AG08395 (cell line): ENCODE data around the gene TREX2.

Experiments
- DNase-seq: peaks from one replicate; pipeline ENCODE4 v3.0.0; 2012; ENCODE audit warnings: mixed read lengths, low spot score

Gene TREX2

DNA sequence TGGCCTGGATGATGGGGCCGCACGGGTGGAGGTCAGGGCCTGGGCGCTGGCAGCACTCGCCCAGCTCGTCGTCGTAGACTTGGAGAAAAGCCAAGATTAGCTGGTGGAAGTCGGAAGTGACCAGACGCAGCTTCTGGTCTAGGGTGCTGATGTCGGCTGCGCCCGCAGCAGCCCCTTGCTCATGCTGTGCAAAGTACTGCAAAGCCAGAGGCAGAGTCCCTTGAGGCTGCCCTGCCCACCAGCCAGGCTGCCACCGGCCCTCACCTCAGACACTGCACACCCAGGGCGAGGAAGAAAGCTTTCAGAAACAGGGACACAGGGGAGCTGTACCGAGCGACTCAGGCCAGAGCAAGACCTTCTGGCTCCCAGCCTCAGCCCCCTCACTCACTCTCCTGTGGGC lies 9.7 kb upstream of the TREX2 start:
- no peak for DNase-seq

DNA sequence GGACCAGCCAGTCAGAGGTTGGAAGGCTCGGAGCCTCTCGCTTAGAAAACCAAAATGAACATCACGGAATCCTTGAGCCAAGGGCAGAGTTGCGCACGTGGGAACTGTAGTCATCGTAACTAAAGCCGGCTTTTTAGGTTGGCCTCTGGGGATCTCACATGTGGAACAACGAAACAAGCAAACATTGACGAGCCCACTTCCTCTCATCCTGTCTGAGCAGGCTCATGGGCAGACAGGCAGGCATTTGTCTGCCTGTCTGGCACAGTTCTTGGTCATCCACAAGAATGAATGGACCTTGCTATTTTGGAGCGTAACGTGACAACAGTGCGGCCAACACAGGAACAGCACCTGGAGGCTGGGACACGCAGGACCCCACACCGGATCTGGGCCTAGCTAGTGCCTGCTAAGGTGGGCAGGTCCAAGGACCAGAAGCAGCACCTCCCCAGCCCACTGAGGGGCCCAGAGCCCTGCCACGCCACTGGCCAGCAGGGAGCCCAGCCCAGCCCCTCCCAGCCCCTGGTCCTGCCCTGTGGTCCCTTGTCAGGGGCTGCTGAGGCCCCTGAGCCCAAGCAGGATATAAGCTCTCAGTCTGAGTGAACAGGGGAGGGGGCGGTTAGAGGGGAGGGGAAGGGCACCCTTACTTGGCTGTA lies 9.2 kb upstream of the TREX2 start:
- DNase-seq = no peak

DNA sequence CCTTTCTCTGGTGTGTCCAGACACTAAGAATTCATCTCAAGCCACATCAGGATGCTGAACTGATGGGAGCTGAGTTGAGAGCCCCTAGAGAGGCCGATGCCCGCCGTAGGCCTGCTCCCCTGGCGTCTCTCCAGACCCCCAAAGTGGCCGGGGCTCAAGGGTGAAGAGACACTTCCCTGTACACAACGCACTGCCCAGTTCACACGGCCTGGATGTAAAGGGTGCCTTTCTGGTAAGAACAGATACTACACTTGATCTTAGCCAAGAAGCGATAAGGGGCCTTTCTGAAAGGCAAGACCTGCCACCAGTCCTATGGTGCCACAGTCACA lies 5.1 kb upstream of the TREX2 start:
- DNase-seq = no peak

DNA sequence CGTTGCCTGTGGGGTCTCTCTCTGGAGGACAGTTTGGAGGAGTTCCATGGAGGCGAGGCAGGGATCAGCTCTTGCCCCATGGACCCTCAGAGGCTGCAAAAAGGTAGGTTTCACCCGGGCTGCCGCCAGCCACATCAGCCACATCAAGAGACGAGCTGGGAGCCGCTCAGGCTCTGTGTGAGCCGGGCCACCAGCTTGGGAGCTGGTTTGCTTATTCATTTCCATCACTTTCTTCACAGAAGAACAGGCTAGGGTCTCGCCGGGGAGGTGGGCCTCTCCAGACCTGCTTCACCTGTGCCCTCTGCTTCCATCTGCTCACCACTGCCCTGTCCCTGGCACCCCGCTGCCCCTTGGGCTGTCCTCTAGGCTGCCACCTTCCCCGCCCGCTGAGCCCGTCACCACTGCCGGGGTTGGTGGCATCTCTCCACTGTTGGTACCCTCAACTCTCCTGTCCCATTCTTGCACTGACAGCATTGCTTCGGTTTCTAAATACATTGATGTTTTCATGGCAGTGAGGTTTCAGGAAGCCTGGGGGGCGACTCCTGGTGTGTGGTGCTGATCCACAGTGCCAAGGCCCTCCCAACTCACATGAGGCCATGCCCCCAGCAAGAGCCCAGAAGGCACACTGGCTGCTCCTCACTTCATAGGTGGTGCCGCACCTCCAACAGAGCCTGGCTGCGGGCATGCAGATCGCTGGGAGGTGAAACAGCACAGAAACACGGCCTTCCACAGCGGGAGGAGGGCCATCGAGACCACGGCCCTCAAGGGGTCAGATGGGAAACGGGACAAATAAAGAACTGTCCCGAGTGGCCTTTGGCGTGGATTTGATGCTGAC lies 4.5 kb upstream of the TREX2 start:
- no peak for DNase-seq

DNA sequence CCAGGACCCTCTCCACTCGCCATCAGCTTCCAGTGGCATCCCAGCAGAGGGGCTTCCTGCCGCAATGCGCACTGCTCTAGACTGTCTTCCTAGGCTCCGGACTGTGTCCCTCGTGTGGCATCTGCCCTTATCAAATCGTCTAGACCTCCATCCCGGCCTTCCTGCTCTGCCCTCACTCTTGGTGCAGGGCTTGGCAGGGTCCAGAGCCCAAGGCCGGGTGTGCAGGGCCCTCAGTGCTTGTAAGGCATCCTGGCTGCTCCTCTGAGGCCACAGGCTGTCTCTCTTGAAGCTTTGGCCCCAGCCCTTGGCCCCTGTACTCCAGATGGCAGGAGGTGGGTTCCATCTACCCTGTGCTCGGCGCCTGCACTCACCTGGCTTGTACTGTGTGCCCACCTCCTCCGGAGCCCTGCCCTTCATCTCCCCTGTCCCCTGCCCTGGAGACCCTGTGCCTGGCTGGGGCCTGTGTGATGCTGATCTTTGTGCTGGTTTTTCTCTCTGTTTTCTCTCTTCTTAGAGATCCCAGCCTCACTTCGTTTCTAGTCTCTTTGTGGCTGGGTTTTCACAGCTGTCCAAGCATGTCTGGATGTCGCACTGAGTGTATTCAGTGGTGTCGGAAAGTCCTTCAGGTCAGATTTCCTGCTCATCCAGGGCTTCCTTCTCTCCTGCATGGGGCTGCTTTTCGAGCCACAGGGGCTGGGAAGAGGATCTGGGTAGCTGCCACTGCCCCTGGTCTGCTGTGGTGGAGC lies 3.7 kb upstream of the TREX2 start:
- no peak for DNase-seq

DNA sequence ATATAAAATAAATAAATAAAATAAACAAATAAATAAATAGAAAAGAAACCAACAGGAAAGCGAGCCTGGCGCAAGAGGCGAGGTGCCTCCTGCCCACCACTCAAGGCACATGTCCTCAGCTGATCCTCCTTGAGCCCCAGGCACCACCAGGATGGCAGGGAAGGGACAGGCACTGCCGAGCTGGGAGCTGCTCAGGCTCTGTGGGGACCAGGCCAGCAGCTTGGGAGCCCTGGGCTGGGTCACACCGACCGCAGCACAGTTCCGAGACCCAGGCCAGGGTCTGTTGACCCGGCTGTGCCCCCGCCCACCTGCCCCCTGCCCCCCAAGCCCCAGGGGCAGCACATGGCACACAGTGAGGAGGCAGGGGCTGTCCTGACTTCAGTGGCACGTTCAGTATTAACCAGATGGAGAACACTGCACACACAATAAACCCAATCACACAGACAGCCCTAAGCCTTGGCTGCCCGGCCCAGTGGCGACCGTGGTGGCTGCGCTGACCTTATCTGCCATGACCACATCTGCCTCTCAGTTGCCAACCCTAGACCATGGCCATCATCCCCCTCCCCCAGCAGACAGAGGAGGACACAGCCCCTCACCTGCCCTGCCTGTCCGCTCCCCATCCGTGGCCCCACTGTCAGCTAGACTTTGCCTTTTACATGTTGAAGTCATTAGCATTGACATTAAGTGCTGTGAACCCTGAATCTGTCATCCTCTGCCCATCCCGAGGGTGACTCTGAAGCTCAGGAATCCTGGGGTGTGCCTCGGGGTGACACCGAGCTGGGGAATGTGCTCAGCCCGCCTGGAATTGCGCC lies 2.9 kb upstream of the TREX2 start:
- no peak for DNase-seq

DNA sequence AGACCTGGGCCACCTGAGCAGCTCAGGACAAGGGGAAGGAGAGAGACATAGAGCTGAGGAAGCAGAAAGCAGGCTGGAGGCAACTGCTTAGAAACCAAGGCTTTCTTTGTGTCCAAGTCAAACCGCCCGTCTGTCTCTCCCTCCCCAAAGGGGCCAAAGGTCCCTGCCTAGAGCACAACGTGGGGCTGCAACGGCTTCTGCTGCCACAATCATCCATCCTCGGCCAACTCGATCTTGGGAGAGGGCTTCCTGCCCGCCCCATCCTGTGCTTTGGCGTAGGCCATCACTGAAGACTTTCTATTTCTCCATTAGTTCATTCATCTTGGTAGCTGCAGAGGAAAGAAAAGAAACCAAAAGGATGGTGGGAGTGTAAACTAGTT lies 1.7 kb upstream of the TREX2 start:
- no peak for DNase-seq

DNA sequence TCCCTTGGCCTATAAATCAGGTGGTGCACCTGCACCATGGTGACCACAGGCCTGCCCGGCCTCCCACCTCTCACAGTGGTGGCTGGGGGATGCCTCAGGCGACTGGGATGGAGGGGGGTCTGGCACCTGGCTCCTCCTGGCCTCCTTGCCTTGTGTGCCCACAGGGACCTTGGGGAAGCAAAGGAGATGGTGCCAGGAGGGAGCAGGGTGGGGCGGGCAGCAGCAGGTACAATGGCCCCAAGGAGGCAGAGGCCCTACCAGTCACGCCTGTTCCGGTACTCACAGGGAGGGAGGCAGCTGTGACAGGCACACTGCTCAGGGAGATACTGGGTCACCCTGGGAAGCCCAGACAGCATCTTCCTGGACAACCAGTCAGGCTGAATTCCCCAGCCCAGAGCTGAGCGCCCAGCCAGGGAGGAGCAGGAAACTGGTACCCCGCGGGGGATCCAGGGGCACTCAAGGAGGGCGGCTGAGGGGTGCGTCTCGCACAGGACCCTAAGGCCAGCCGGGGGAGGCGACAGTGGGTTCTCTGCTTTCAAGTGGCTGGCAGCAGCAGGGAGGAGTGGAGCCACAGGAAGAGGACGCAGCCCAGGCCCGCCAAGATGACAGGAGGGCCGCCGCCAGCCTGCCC lies 1.2 kb upstream of the TREX2 start:
- DNase-seq = no peak

DNA sequence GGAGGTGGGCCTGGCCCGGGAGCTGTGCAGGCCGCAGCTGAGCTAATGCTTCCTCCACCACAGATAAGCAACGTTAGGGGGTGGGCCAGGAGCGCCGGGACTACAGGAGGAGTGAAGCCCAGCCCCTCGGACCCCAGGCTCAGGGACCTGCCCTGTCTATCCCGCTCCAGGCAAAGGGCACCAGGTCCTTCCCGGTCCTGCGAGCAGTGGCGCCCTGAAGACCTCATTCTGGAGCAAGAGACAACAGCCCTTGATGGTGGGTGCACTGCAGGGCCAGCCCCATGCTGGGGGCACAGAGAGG lies 730 bp upstream of the TREX2 start:
- DNase-seq = no peak

DNA sequence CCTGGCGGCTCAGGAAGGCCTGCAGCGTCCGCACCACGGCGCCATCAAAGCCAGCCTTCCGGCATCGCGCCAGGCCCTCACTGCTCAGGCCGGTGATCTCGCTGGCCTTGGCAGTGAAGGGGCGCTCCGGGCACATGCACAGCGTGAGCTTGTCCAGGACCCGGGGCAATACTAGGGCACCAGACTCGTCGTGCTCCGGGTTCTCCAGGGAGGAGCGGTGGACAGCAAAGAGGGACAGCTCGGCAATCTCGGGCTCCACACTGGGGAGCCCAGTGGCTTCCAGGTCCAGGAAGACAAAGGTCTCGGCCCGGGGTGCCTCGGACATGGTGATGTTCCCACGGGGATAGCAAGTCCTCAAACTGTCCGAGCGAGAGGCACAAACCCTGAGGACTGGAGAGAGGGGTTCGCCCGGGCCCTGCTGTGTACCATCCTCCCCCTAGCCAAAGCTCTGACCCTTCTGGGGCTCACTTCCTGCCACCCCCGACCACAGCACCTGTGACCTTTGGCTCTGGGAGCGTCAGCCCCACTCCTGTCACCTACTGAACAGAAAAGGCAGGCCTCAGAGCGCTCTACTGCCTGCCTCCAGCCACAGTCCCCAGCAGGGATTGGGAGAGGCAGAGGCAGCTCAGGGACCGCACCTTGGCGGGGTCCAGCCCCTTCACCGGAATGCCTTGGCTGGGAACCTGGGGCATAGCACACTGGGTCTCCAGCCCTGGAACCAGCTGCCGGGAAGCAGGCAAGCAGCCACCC lies 575 bp downstream of the TREX2 start:
- no peak for DNase-seq

DNA sequence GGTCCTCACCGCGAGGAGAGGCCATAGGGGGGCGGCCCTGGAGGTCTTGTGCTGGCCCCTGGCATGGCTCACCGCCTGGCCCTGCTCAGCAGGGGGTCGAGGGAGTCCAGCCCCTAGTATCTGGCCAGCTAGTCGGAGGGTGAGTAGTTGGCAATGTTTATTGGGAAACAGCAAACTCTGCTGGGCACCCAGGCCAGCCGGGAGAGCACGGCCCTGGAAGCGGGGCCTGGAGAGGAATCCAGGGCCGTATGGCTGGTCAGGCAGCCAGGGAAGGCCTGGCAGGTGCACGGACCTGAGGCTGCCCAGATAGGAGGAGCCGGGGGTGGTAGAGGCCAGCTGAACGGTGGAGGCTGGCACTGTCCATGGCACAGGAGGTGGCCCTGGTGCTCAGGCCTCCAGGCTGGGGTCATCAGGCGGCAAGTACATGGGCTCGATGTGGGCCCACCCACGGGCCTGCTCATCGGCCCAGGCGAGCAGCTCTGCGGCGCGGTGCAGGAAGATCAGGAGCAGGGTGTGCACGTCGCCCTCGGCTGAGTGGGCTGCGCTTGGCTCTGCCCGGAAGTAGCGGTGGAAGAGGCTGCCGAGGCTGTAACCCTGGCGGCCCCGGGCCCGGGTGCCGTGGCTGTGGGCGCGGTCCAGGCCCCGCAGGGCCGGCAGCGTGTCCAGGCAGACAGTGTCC lies 1.4 kb downstream of the TREX2 start:
- no peak for DNase-seq

DNA sequence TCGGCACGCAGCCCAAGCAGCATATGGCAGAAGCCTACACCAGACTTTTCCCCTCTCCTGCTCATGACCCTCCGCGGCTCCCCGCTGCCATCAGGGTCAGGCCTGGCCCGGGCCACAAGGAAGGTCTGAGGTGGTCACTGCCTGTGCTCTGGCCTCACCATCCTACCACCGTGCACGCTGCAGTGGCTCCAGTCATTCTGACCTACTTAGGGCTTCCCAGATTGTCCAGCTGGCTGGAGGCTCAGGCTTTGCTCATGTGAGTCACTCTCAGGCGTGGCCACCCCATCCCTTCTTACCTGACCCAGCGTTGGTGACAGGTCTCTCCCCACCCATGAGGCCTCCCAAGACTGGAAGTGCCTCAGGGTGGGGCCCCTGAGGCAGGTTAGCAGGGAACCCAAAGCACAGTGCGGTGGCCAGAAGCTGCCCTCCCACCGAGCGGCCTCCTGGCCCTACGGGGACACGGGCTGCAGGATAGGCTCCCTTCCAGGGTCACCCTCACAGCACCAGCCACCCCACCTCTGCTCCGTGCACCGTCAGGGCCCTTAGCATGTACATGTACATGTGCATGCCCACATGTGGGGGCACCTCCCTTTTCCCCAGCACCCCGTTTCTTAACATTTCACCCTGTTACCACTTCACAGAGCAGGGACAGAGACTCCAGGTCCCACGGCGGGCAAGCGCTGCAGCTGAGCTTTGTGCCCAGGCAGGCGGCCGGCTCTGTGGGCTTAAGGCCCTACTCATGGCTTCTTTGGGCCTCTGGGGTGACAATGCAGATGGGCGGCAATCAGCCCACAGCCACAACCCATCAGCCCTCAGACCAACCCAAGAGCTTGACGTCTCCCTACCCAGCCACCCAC lies 2.2 kb downstream of the TREX2 start:
- DNase-seq = no peak

DNA sequence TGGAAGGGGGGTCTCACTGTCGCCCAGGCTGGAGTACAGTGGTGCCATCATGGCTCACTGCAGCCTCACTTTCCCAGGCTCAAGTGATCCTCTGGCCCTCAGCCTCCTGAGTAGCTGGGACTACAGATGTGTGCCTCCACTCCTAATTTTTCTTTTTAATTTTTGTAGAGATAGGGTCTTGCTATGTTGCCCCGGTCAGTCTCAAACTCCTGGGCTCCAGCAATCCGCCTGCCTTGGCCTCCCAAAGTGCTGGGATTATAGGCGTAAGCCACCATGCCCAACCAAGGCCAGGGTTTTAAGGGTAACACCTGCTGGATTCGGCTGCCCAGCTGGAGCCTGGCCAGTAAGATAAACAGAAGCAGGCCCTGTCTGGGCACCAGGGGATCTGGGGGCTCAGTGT lies 3.4 kb downstream of the TREX2 start:
- no peak for DNase-seq

DNA sequence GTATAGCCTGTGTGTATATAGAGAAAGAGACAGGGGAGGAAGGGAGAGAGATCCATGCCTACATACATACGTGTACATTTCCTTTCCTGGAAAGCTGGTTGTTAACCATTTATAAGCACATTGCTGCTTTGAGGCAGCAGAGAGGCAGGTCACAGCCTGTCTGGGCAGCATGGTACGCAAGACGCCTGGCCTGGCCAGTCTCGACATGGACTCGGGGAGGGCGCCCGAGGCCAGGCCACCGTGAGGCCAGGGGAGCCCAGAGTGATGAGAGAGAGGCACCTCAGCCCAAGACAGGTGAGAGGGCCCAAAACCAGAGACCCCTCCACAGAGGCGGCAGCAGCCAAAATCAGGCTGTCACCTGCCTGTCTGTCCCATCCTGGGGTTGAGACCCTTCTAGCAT lies 3.9 kb downstream of the TREX2 start:
- no peak for DNase-seq

DNA sequence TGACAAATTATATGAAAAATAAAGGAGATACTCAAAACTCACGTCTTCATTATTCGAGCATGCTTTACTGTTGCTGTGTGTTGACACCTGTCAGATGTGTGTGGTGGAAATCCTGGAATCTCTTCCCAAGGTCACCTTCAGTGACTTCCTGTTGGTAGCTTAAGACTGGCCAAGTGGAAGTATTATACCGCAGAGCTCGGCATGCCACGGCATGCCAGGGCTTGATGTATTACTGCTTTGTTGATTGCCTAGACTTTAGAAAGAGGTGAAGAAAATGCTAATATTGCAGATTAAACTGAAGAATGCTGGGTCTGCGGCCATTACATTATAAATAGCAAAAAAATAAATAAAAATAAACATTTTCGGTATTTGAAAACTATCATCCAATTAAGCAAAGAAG lies 4.6 kb downstream of the TREX2 start:
- no peak for DNase-seq

DNA sequence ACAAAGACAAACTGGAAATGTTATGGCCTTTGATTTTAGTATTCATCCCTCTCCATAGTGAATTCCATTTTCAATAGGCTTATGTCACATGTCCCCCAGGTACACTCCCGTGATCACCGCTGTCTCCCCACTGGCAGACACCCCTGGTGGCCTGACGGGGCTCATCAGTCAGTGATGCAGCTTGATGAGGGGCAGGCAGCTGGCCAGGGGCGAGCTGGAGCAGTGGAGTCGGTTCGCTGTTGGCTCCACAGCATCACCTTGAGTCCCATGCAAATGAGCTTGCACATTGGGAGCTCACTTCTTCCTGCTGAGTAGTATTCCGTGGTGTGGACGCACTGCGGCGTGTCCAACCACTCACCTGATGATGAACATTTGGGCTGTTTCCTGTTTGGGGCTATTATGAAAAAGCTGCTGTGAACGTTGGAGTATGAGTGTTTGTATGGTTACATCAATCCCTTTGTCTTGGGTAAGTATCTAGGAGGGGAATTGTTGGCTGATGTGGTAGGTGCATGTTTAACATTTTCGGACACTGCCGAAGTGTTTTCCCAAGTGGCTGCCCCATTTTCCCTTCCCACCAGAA lies 5.2 kb downstream of the TREX2 start:
- DNase-seq = no peak

DNA sequence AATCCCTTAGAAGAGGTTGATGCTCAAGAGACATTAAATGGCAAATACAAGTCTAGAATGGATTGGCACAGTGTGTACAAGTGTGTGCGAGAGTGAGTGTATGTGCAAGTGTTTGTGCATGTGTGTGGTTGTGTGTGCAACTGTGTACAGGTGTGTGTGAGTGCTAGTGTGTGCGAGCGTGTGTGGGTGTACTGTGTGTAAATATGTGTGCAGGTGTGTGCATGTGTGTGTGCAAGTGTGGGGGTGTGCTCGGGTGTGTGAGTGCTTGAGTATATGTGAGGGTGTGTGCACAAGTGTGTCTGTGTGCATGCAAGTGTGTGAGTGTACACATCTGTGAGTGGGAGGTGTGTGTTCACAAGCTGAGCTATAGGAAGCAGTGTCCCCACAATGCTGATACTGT lies 5.9 kb downstream of the TREX2 start:
- no peak for DNase-seq

DNA sequence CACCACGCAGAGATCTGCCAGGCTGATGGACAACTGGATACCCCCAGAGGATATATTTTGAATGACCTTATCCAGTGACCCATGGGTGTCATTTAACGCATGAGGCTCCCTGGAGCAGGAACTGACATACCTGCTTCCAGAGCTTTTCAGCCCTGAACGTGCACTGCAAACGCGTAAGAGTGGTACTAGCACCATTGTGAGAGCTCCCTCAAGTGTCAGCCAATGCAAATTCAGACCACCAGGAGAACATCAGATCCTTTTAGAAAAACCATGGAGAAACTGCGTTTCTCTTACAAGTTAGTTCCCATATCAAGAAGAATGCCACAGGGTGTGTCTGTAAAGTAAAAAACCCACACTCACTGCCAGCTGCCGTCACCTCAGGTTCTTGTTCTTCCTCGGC lies 7.3 kb downstream of the TREX2 start:
- DNase-seq = no peak

DNA sequence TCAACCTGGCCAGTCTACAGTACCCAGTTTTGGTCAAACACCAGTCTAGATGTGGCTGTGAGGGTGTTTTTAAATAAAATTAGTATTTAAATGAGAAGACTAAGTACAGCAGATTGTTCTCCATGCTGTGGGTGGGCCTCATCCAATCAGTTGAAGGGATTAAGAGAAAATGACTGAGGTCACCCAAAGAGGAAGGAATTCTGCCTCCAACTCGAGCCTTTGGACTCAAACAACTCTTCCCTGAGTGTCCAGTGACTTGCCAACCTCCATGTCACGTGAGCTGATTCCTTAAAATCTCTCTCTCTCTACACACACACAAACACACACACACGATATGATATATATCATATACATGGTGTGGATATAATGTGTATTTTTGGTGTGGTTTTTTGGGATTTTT lies 10.0 kb downstream of the TREX2 start:
- DNase-seq = no peak

DNA sequence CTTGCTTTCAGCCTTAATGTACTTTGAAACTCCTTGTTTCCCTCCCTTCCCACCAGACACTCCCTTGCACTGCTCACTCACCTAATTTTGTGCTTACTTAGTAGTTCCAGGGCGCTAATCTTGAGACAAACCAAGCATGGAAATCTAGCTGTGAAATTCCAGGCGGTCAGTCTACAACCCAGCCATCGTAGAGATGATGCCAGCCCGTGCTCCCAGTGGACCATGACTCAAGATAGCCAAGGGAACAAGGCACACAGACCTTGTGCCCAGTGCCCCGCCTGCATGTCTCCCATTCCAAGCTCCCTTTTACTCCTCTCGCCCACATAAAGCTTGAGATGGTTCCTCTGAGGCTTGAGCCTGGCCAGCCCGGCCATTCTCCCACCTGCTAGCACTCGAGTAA lies 11.1 kb downstream of the TREX2 start:
- no peak for DNase-seq
